22Rv1 (cell line): ENCODE data around the gene KIF6.
"Not testable (repeated sequence)": the region's sequence is repeated elsewhere in the genome, so short reads cannot be mapped to it uniquely, and the experiment has no call there.

Source experiments
- ZFX ChIP-seq: fragments of 450-650 bp; IDR thresholded peaks from 2 replicates; pipeline ENCODE4 v1.6.1; 2017; ENCODE audit warnings: antibody characterized with exemption, borderline replicate concordance
- TF ChIP-seq, protein P1 (sequence below): fragments of 450-650 bp; IDR thresholded peaks from 2 replicates; pipeline ENCODE4 v1.5.1; 2017; ENCODE audit warnings: mild to moderate bottlenecking

DNA sequence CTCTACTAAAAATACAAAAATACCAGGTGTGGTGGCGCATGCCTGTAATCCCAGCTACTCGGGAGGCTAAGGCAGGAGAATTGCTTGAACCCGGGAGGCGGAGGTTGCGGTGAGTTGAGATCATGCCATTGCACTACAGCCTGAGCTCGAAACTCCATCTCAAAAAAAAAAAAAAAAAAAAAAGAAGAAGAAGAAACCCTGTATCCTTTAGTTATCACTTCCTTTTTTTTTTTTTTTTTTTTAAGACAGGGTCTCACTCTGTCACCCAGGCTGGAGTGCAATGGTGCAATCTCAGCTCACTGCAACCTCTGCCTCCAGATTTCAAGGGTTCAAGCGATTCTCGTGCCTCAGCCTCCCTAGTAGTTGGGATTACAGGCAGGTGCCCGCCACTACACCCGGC lies 438.6 kb downstream of the KIF6 start:
- TF ChIP-seq, protein P1, sequence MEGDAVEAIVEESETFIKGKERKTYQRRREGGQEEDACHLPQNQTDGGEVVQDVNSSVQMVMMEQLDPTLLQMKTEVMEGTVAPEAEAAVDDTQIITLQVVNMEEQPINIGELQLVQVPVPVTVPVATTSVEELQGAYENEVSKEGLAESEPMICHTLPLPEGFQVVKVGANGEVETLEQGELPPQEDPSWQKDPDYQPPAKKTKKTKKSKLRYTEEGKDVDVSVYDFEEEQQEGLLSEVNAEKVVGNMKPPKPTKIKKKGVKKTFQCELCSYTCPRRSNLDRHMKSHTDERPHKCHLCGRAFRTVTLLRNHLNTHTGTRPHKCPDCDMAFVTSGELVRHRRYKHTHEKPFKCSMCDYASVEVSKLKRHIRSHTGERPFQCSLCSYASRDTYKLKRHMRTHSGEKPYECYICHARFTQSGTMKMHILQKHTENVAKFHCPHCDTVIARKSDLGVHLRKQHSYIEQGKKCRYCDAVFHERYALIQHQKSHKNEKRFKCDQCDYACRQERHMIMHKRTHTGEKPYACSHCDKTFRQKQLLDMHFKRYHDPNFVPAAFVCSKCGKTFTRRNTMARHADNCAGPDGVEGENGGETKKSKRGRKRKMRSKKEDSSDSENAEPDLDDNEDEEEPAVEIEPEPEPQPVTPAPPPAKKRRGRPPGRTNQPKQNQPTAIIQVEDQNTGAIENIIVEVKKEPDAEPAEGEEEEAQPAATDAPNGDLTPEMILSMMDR: not testable (repeated sequence)
- not testable (repeated sequence) for TF ChIP-seq ZFX
